NK-92 (cell line): ENCODE measurements around the gene VAPB.
"Not testable (repeated sequence)": the region's sequence is repeated elsewhere in the genome, so short reads cannot be mapped to it uniquely, and the experiment has no call there.

ENCODE experiments used
- DNase-seq: peaks from one replicate; lab custom pipeline; 2025; ENCODE audit not compliant: unreplicated experiment; lab: John Stamatoyannopoulos, UW

VAPB gene, protein sequence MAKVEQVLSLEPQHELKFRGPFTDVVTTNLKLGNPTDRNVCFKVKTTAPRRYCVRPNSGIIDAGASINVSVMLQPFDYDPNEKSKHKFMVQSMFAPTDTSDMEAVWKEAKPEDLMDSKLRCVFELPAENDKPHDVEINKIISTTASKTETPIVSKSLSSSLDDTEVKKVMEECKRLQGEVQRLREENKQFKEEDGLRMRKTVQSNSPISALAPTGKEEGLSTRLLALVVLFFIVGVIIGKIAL

DNA sequence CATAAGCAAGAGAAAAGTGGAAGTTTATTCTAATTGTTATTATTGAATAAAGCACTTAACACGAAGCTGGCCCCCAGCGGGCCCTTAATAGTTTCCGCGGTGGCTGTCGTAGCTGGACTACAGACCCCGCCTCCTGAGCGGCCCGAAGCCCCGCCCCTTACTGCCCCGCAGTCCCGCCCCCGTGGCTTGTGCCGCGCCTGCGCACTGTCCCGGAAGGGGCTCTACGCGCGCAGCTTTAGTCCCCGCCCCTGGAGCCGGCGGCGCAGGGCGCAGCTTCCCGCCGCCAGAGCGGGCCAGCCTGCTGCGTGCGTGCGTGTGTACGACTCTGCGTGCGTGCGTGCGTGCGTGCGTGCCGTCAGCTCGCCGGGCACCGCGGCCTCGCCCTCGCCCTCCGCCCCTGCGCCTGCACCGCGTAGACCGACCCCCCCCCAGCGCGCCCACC lies at the start of gene VAPB:
Gene VAPB (plus strand): TSS at position 348 of the 442 bp plus-strand sequence. CDS start 231 bp downstream, outside the sequence.
- DNase-seq, result peak; percentile 60

- no peak for DNase-seq
Observed at GRCh38 chr20:58339741-58340140, 49.3 kb upstream of the VAPB start.

- DNase-seq, result no peak
Observed at GRCh38 chr20:58340151-58340550, 48.9 kb upstream of the VAPB start.

- no peak for DNase-seq
Observed at GRCh38 chr20:58340853-58341252, 48.2 kb upstream of the VAPB start.

GRCh38 chr20:58342104-58342945 lies 46.7 kb upstream of the VAPB start:
- DNase-seq, result no peak

DNA sequence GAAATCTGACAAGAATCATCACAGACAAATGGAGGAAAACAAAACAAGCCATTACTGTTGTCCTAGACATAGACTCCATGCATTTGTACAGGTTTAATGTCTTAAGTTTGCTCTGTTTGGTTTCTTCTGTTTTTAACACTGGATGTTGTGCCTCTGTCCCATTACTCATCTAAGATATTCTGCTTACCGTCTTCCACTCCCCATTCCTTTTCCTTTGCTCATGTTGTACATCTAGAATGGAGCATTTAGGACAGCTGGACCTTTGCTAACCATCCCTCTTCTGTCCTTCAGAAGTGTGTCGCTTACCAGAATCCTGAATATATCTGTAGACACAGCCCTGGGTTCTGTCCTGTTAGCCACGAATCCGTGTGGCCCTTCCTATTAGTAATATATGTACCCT lies 44.3 kb upstream of the VAPB start:
- DNase-seq, result no peak

GRCh38 chr20:58349570-58349969 lies 39.5 kb upstream of the VAPB start:
- DNase-seq, result no peak

DNA sequence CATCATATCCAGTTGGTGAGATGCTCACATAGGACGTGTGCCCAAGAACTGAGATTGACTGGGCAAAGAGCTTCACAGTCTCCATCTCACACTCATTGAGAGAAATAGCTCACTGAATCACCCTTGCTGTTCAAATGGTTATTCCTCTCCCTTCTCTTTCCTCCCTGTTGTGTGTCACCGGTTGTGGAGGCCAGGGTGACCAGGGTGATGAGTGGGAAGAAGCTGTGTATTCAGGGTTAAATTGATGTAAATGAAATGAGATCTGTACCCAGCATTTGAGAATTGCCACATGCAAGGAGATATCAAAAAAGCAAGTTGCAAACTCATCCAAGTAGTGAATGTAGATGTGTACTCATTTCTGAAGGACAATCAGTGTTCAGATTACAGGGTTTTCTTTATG lies 36.6 kb upstream of the VAPB start:
- no peak for DNase-seq

GRCh38 chr20:58359441-58359840 lies 29.6 kb upstream of the VAPB start:
- DNase-seq, result no peak

- DNase-seq, result no peak
Observed at GRCh38 chr20:58360936-58361335, 28.1 kb upstream of the VAPB start.

- DNase-seq, result no peak
Observed at GRCh38 chr20:58361481-58362205, 27.4 kb upstream of the VAPB start.

GRCh38 chr20:58362206-58362516 lies 26.9 kb upstream of the VAPB start:
- no peak for DNase-seq

DNA sequence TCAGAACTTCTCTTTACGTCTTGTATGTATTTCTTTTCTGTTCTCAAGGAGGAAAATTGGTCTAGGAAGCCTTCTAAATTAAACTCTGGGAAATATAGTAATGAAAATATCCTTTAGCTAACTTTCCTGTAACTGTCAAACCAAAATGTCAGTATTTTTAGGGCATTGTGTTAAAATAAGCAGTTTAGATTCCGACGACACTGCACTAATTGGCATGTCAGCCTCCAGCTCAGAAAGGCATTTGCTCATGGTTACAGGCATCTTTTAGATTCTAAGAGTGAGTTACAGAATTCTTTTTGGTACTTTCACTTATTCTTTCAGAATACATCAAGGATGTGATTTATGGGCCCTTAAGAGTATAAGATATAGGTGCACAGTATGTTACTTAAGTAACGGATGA lies 26.1 kb upstream of the VAPB start:
- no peak for DNase-seq

DNA sequence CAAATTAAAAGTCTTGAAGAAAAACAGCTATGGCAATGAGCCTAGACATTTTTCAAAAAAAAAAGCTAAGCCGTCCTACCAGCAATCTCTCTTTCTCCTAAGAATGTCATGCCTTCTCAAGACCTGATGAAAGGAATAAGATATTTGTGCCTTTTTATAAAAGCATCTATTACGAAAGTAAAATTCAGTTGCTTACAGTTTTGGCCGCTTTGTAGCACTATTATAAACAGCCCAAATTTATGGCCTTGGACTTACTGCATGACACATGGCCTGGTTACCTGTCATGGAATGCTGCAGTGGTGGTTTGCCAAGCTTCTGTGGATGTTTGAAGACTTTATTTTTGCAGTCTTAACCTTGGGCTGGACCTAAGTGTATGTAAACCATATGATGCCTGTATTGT lies 22.2 kb upstream of the VAPB start:
- DNase-seq, result no peak

DNA sequence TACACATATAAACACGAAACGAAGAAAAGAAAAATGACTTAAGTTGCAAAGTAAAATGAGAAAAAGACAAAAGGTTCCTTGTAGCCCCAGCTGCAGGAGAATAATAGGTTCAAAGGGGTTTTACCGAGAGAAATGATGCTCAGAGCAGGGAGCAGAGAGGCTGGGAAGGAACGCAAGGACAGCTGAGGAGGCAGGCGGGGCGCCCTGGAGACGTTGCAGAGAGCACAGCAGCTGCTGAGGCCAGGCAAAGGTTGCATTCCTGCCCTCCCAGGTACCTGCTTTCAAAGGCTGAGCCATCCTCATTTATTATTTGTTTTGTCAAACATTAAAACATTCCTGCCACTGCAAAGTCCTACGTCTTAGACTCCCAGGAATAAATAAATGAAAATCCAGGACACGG lies 16.2 kb upstream of the VAPB start:
- no peak for DNase-seq

- DNase-seq, result not testable (repeated sequence)
Observed at GRCh38 chr20:58373296-58373695, 15.7 kb upstream of the VAPB start.

DNA sequence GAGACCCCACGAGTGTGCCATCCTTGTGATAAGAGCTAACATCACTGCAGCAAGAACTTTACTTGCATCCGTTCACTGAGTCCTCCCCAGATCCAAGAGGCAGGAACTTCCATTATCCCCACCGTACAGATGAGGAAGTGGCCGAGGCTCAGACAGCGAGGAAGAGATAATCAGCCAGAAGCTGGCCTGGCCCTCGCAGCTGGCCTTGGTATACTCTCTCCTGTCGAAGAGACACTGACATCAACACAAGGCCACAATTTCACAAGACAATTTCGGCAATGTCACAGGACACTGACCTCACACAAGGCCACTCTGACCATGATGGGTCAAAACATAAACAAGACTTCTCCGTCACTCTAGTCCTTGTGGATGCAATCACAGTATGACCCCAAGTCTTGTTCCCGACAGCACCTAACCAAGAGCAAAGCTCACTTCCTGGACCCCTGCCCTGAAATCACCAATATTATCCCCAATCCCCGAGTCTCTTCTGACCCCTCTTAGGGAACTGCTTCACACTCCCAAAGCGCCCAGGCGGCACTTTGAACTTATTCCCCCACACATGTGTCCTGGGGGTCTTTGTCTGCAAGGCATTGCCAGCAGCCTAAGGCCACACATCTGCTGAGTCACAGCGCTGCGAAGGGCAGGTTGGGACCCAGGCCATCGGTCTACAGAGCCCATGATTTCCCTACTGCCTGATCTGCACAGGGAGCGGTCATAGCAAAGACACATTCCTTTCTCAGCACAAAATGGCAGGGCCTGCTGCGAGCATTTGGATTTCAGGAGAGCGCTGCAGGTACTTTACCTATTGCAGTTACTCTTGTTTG lies 14.8 kb upstream of the VAPB start:
- no peak for DNase-seq

GRCh38 chr20:58374906-58375758 lies 13.9 kb upstream of the VAPB start:
- DNase-seq, result no peak

DNA sequence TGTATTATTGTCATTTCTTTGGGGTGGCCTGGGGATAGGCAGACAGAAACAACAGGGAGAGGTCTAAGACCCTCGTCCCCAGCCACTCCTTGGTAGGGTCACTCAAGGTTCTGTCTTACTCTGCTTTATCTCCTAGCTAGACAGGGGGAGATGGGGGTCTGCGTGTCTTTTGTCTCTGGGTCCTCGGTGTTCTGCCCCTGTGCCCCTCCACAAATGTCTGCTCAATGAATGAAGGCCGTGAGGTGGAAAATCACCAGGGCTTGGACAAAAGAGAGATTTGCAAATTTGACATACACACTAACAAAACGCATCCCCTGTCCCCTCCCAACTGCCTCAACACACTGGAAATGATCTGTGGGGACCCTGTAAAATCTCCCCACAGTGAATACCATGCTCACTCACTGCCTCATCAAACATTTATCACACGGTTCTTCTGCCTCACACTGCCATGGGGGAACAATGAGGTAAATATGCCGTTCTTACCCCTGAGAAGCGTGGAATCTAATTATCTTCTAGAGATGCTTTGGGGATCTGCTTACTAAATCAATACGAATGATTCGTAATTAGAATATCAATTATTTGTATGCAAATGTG lies 13.2 kb upstream of the VAPB start:
- no peak for DNase-seq

DNA sequence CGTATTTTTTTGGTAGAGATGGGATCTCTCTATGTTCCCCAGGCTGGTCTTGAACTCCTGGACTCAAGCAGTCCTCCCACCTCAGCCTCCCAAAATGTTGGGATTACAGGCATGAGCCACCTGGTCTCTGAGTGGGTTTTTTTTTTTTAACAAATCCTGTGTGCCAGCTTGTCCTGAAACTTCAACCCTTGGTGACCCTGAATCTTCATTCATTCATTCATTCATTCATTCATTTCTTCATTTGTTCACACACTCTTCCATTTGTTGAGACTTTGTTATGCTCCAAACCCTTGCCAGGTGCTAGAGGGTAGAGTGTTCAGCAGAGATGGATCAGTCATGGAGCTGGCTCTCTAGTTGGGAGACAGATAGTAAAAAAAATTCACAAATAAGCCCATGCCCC lies 12.0 kb upstream of the VAPB start:
- no peak for DNase-seq
